GM19023 (cell line): ENCODE data around the gene AGPAT1.

Source experiments
- ATAC-seq: cut with Tn5 transposase; IDR thresholded peaks from one replicate; pipeline ENCODE4 v1.9.1; 2021; ENCODE audit warnings: mild to moderate bottlenecking, moderate library complexity; ENCODE audit not compliant: unreplicated experiment

The AGPAT1 gene

GRCh38 chr6:32173051-32173727 is 2.7 kb downstream of the AGPAT1 start:
- ATAC-seq, result no peak

- no peak for ATAC-seq
These were observed 4.7 kb downstream of the AGPAT1 start for GRCh38 chr6:32171234-32171633.

GRCh38 chr6:32170294-32170693 is 5.6 kb downstream of the AGPAT1 start:
- no peak for ATAC-seq

- ATAC-seq, result no peak
These were observed 6.9 kb downstream of the AGPAT1 start for GRCh38 chr6:32168807-32169591.

GRCh38 chr6:32168350-32168749 is 7.5 kb downstream of the AGPAT1 start:
- no peak for ATAC-seq

GRCh38 chr6:32167761-32168262 is 8.1 kb downstream of the AGPAT1 start:
- no peak for ATAC-seq

GRCh38 chr6:32167154-32167760 is 8.6 kb downstream of the AGPAT1 start:
- ATAC-seq, result no peak

- no peak for ATAC-seq
These were observed 9.3 kb downstream of the AGPAT1 start for GRCh38 chr6:32166411-32167061.

- no peak for ATAC-seq
These were observed 11.6 kb downstream of the AGPAT1 start, which contains the start of gene EGFL8 for GRCh38 chr6:32164295-32164694. Gene EGFL8 (plus strand): TSS chr6:32164595. CDS start chr6:32166166, 1,571 bp downstream.

GRCh38 chr6:32163559-32164258 is 12.2 kb downstream of the AGPAT1 start:
- ATAC-seq, result no peak

GRCh38 chr6:32158052-32158451 is 17.8 kb downstream of the AGPAT1 start:
- ATAC-seq, result no peak

- no peak for ATAC-seq
These were observed 19.0 kb downstream of the AGPAT1 start for GRCh38 chr6:32156891-32157290.

- ATAC-seq, result peak; percentile 56
These were observed 21.2 kb downstream of the AGPAT1 start for GRCh38 chr6:32154514-32155161.

- peak; percentile 36 for ATAC-seq
These were observed 22.0 kb downstream of the AGPAT1 start, which contains the start of gene PPT2 for GRCh38 chr6:32153564-32154513. Gene PPT2 (plus strand): TSS chr6:32154141. CDS start chr6:32154595, 454 bp downstream.

GRCh38 chr6:32152769-32153563 is 22.9 kb downstream of the AGPAT1 start:
- ATAC-seq, result no peak

- ATAC-seq, result no peak
These were observed 23.8 kb downstream of the AGPAT1 start, which contains the start of gene PRRT1 for GRCh38 chr6:32151863-32152768. Gene PRRT1 (minus strand): TSS chr6:32151939. CDS start chr6:32151827, 112 bp downstream.
